Measurements from ENCODE around the gene ARHGEF28.

The ARHGEF28 gene

GRCh38 chr5:73743161-73743560 is 117.2 kb downstream of the ARHGEF28 start:
- no peak for DNase-seq

GRCh38 chr5:73745836-73746235 is 119.8 kb downstream of the ARHGEF28 start:
- DNase-seq: no peak

DNA sequence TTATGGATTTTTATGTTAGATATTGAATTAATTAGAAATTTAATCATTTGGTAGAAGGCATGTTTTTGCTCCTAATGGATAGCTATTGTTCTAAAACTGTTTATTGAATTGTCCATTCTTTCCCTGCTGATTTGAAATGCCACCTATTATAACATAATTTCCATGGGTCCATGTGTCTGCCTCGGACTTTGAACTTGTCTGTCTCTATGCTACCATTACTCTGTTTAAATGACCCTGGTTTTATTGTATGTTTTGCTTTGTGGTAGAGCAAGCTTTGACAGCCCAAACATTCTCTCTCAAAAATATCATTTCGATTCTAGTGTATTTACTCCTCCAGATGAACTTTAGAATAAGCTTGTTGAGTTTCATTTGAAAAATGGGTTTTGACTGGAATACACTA is 120.6 kb downstream of the ARHGEF28 start:
- no peak for DNase-seq

- peak; percentile 1 for DNase-seq
These were observed 121.8 kb downstream of the ARHGEF28 start for GRCh38 chr5:73747696-73748380.

DNA sequence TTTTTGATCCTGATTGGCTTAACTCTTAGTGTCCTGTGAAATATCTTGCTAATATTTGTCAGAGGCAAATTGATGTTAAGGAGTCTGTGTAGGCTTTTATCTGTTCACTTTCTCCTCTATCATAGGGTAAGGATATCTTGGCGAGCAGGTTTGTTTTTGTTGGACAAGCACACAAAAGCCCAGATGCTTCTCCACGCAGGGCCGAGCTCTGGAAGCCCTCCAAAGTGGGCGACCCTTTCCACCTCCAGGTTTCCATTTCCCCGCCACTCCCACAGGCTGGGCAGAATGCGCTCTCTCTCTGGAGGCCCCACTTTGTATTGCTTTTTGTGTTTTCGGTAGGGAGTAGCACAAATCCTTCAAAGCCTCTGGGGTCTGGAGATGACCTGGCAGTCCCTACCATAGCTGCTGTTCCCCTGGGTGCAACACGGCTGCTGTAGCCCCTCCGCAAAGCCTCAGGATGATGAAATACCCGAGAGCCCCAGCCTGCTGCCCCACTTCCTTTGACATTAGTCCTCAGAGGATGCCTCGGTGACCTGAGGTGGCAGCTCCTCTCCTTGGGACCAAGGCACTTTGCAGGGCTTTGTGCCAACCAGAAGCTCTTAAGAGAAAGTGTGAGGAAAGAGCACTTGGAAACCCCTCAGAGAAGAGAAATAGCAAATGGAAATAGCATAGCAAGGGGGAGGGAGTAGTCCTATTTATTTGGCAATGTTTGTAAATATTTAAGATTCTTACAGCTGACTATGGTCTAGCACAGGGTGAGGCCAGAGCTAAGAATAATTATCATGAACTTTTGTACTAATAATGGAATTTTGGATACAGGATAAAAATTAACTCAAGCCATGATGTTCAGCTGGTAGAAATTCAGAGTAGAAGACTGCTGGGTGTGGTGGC is 122.8 kb downstream of the ARHGEF28 start:
- DNase-seq: no peak

DNA sequence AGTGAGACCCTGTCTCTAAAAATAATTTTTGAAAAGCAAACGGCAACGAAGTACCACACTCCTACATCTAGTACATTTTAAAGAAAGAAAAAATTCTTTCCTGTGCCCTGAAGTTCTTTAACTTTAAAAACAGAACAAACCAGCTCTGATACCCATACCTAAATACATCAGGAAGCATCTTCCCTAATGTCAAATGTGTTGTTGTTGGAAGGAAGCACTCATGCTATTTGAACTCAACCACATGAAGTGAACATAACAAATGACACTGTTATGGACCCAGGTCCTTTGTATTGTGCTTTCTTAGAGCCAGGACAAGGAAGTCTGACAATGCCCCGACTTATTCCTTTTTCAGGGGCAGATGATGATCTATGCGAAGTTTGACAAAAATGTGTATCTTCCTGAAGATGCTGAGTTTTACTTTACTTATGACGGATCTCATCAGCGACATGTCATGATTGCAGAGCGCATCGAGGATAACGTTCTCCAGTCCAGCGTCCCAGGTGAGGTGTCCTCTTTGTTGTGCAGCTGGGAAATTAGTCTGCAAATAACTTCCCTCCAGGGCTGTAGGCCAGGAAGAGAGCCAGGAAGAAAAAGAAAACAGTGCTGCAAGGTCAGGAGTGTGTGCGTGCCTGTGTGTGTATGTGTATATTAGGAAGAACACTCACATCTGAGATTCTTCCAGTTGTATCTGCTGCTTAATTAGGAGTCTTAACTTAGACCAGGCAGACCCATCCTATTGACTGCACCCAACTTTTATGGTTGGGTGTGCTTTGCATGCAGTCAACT is 123.7 kb downstream of the ARHGEF28 start:
- DNase-seq: no peak

- DNase-seq: no peak
These were observed 125.4 kb downstream of the ARHGEF28 start for GRCh38 chr5:73751254-73751914.

- no peak for DNase-seq
These were observed 128.3 kb downstream of the ARHGEF28 start for GRCh38 chr5:73754254-73754653.

GRCh38 chr5:73757416-73757815 is 131.4 kb downstream of the ARHGEF28 start:
- no peak for DNase-seq

GRCh38 chr5:73759771-73760170 is 133.8 kb downstream of the ARHGEF28 start:
- DNase-seq: peak; percentile 78

- DNase-seq: no peak
These were observed 137.5 kb downstream of the ARHGEF28 start for GRCh38 chr5:73763300-73764032.

- DNase-seq: no peak
These were observed 138.6 kb downstream of the ARHGEF28 start for GRCh38 chr5:73764586-73764985.

DNA sequence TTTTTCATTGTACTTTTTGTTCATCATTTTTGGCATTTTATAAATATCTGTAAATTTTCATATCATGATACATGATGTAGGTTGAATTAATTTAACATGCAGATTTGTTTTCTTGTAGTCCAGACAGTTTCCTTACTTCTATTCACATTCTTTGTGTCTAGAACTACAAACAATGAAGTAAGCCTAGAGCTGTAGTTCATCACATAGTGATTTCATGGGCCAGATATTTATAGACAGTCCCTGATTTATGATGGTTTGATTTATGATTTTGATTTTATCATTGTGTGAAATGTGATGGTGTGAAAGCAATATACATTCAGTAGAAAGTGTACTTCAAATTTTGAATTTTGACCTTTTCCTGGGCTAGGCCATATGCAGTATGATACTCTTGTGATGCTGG is 139.0 kb downstream of the ARHGEF28 start:
- no peak for DNase-seq

- no peak for DNase-seq
These were observed 140.9 kb downstream of the ARHGEF28 start for GRCh38 chr5:73766902-73767301.

DNA sequence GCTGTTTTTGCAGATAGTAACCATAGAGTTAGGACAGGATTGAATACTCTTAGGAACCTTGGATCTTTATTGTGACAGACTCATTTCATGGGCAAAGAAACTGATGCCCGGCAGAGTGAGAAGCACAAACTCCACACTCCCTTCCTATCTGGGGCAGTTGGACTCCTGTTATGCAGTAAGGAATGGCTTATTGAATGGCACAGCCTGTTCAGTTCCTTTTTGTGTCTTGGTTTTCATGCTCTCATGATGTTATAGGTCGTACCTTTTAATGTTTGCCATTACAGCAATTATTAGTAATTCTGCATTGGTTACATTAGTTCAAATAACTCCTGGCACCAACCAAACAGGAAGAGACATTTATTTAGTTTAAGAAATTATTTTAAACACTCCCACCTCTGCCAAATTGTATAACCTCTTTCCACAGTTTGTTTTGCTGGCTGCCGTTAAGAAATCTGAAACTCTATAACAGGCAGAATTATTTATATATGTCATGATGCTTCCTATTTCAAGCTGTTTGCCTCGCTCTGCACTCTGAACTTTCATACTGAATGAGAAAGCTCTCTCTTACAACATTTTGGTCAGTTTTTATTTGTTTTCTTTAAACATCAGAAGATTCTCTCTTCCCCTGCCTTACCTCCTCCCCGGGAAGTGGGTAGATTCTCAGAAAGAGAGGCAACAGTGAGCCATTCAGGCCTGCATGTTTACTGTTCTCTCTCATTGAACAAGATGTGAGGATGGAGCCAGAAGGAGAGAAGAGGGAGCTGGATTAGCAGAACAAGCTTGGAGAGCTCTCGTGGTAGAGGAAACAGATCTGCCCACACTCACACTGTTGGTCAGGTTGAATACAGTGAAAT is 144.4 kb downstream of the ARHGEF28 start:
- no peak for DNase-seq

- DNase-seq: no peak
These were observed 148.9 kb downstream of the ARHGEF28 start for GRCh38 chr5:73774924-73775323.

DNA sequence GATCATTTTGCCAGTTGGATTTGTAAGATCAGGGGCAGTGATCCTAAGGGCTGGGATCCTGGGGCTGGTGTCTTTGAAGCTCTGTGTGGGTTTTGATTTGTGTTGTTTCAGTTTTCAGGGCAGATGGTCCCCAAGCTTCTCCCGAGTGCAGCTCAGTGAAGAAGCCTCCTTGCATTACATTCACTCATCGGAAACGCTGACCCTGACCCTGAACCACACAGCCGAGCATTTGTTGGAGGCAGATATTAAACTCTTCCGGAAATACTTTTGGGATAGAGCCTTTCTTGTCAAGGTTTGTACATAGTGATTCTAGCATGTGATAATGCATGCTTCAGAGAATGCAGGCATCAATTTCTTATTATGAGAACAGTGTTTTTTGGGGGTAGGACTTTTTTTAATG is 150.4 kb downstream of the ARHGEF28 start:
- DNase-seq: no peak

DNA sequence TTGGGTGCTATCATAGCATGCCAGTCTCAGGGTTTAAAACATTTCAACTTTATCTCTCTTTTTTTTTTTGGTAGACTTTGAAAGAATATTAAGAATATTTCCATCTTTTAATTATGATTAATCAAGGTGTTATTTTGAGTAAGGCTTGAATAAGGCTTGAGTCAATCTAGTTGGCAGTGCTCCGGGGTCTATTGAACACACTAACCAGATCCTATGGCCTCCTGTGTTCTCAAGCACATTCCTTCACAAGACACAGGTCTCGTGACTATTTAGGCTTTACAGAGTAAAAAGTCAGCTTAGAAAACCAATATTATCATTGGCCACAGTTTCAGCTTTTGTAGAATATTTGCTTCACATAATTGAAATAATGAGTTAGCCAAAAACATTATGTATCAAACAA is 151.2 kb downstream of the ARHGEF28 start:
- DNase-seq: no peak

DNA sequence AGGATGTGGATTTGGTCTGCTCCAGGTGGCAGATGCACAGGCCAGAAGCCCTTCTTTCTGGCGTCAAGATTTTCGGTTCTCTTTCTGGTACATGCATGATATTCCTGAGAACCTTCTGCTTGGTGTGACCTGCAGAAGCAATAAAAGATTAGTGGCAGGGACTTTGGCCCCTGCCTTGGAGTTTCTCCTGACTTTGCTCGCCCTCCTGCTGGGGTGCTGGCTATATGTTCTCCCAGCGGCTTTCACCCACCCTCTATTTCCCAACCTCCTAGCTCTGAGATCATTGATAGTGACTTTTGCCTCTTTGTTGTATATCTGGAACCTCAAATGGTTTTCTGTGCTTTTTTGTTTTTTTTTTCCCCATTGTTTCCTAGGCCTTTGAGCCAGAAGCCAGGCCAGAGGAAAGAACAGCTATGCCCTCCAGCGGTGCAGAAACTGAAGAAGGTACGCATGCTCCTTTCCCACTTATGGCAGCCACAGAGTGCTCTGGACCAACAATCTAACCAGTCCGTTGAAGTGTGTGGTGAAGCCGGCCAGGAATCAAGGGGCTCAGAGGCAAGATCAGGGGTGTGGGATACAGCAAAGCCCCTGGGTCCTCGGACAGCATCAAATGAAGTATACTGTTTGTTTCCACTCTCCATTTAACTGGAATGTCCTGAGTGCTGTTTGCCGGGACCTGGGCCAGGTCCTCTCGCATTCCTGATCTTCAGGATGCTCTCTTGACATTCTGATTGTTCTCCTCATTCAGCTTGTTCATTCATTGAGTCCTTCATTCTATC is 154.5 kb downstream of the ARHGEF28 start:
- no peak for DNase-seq

GRCh38 chr5:73781107-73781768 is 155.2 kb downstream of the ARHGEF28 start:
- DNase-seq: no peak

All from NCI-H526 treated with DMSO at 0.1 percent for 48 hours (cell line).